Duodenal mucosa (tissue), 2 donors: ENCODE measurements around the gene BAZ2A.
A peak's percentile ranks its signal among the peaks of the same experiment; 100 is the strongest.

Source experiments
- H3K27ac ChIP-seq: one replicate; pipeline ENCODE4 v1.7.0; 2013; ENCODE audit warnings: low read depth, low read length
- H3K27me3 ChIP-seq, 2 donors: one replicate each; pipeline ENCODE4 v1.7.0; 2013; ENCODE audit warnings: low read length in 2 of 2, control low read depth in 1 of 2; ENCODE audit not compliant: insufficient read depth in 2 of 2, control insufficient read depth in 1 of 2
- H3K36me3 ChIP-seq, 2 donors: one replicate each; pipeline ENCODE4 v1.7.0; 2013; ENCODE audit warnings: low read length in 2 of 2, control low read depth in 1 of 2; ENCODE audit not compliant: insufficient read depth in 2 of 2, control insufficient read depth in 1 of 2
- H3K4me1 ChIP-seq, 2 donors: one replicate each; pipeline ENCODE4 v1.7.0; 2013; ENCODE audit warnings: low read length in 2 of 2, control low read depth in 1 of 2; ENCODE audit not compliant: insufficient read depth in 2 of 2, control insufficient read depth in 1 of 2
- H3K4me3 ChIP-seq, 2 donors: one replicate each; pipeline ENCODE4 v1.7.0; 2013; ENCODE audit warnings: low read length in 2 of 2, low read depth in 1 of 2
- H3K9ac ChIP-seq, 2 donors: one replicate each; pipeline ENCODE4 v1.7.0; 2013; ENCODE audit warnings: low read length in 2 of 2, low read depth in 1 of 2
- H3K9me3 ChIP-seq, 2 donors: one replicate each; pipeline ENCODE4 v1.7.0; 2013; ENCODE audit warnings: low read length in 2 of 2, control low read depth in 1 of 2; ENCODE audit not compliant: control insufficient read depth in 1 of 2

BAZ2A gene

GRCh38 chr12:56630180-56630632 lies at the start of gene BAZ2A:
Gene BAZ2A (minus strand): TSS chr12:56630326. CDS start chr12:56617530, 12,796 bp downstream.
- peak within 1 kb of the TSS; percentile 78 to 87 for H3K4me3 ChIP-seq
- H3K36me3 ChIP-seq: peaks cover 0 to 7% of the 10 kb centered on the region in 2 donors
- H3K27ac ChIP-seq: peak within 1 kb of the TSS; percentile 82
- peaks cover 36 to 52% of the 10 kb centered on the region in 2 donors for H3K4me1 ChIP-seq
- no peaks in the 10 kb centered on the region for H3K9me3 ChIP-seq
- peak within 1 kb of the TSS; percentile 66 to 97 for H3K9ac ChIP-seq
- H3K27me3 ChIP-seq: no peaks in the 10 kb centered on the region

- H3K4me3 ChIP-seq: no peak overlapping the region
- peaks cover 10 to 27% of the 10 kb centered on the region in 2 donors for H3K4me1 ChIP-seq
- H3K9ac ChIP-seq: no peak overlapping the region
- H3K36me3 ChIP-seq: peaks cover 0 to 22% of the 10 kb centered on the region in 2 donors
- no peaks in the 10 kb centered on the region for H3K27me3 ChIP-seq
- H3K9me3 ChIP-seq: no peaks in the 10 kb centered on the region
- no peak overlapping the region for H3K27ac ChIP-seq
These were observed 48.7 kb upstream of the BAZ2A start for GRCh38 chr12:56678852-56679251.

- Histone ChIP-seq H3K36me3 (peaks cover 0 to 23% of the 10 kb centered on the region in 2 donors), H3K4me1 (peaks cover 16 to 24% of the 10 kb centered on the region in 2 donors)
These were observed 47.6 kb upstream of the BAZ2A start for GRCh38 chr12:56677680-56678079.

GRCh38 chr12:56676851-56677580 lies 46.9 kb upstream of the BAZ2A start:
- H3K4me1 ChIP-seq: peaks cover 18 to 22% of the 10 kb centered on the region in 2 donors
- H3K36me3 ChIP-seq: peaks cover 0 to 29% of the 10 kb centered on the region in 2 donors
- no peak overlapping the region for H3K27ac ChIP-seq
- no peaks in the 10 kb centered on the region for H3K27me3 ChIP-seq
- no peak overlapping the region for H3K9ac ChIP-seq
- H3K4me3 ChIP-seq: no peak overlapping the region
- no peaks in the 10 kb centered on the region for H3K9me3 ChIP-seq

More at GRCh38 chr12:56677680-56678079, 47.6 kb upstream of the BAZ2A start:
- Histone ChIP-seq H3K9me3 (no peaks in the 10 kb centered on the region), H3K9ac (no peak overlapping the region), H3K27me3 (no peaks in the 10 kb centered on the region), H3K4me3 (no peak overlapping the region), H3K27ac (no peak overlapping the region)

GRCh38 chr12:56671608-56672007 lies 41.5 kb upstream of the BAZ2A start:
- H3K4me3 ChIP-seq: no peak overlapping the region
- H3K36me3 ChIP-seq: peaks cover 16 to 53% of the 10 kb centered on the region in 2 donors
- no peak overlapping the region for H3K27ac ChIP-seq
- H3K9ac ChIP-seq: no peak overlapping the region
- H3K9me3 ChIP-seq: no peaks in the 10 kb centered on the region
- H3K27me3 ChIP-seq: no peaks in the 10 kb centered on the region
- peaks cover 12 to 22% of the 10 kb centered on the region in 2 donors for H3K4me1 ChIP-seq

- H3K4me1 ChIP-seq: peaks cover 12 to 22% of the 10 kb centered on the region in 2 donors
- H3K9me3 ChIP-seq: no peaks in the 10 kb centered on the region
- peaks cover 20 to 57% of the 10 kb centered on the region in 2 donors for H3K36me3 ChIP-seq
- no peaks in the 10 kb centered on the region for H3K27me3 ChIP-seq
- no peak overlapping the region for H3K9ac ChIP-seq
- no peak overlapping the region for H3K27ac ChIP-seq
- H3K4me3 ChIP-seq: no peak overlapping the region
These were observed 40.7 kb upstream of the BAZ2A start for GRCh38 chr12:56670836-56671235.

- H3K36me3 ChIP-seq: peaks cover 28 to 77% of the 10 kb centered on the region in 2 donors
- H3K4me3 ChIP-seq: no peak overlapping the region
- H3K27ac ChIP-seq: no peak overlapping the region
- H3K9me3 ChIP-seq: no peaks in the 10 kb centered on the region
- peaks cover 10 to 20% of the 10 kb centered on the region in 2 donors for H3K4me1 ChIP-seq
- H3K9ac ChIP-seq: no peak overlapping the region
- H3K27me3 ChIP-seq: no peaks in the 10 kb centered on the region
These were observed 38.0 kb upstream of the BAZ2A start for GRCh38 chr12:56668197-56668457.

GRCh38 chr12:56661979-56662638 lies 32.0 kb upstream of the BAZ2A start:
- Histone ChIP-seq H3K36me3 (peaks cover 13 to 42% of the 10 kb centered on the region in 2 donors), H3K27ac (no peak overlapping the region), H3K27me3 (no peaks in the 10 kb centered on the region), H3K4me1 (no peaks in the 10 kb centered on the region), H3K9ac (no peak overlapping the region), H3K9me3 (no peaks in the 10 kb centered on the region), H3K4me3 (no peak overlapping the region)

GRCh38 chr12:56661560-56661959 lies 31.4 kb upstream of the BAZ2A start:
- H3K4me1 ChIP-seq: no peaks in the 10 kb centered on the region
- no peaks in the 10 kb centered on the region for H3K27me3 ChIP-seq
- H3K9me3 ChIP-seq: no peaks in the 10 kb centered on the region
- no peak overlapping the region for H3K9ac ChIP-seq
- peaks cover 12 to 37% of the 10 kb centered on the region in 2 donors for H3K36me3 ChIP-seq
- H3K4me3 ChIP-seq: no peak overlapping the region
- H3K27ac ChIP-seq: no peak overlapping the region

- no peak overlapping the region for H3K27ac ChIP-seq
- peaks cover 0 to 3% of the 10 kb centered on the region in 2 donors for H3K9me3 ChIP-seq
- H3K9ac ChIP-seq: no peak overlapping the region
- peaks cover 0 to 15% of the 10 kb centered on the region in 2 donors for H3K36me3 ChIP-seq
- no peaks in the 10 kb centered on the region for H3K4me1 ChIP-seq
- no peak overlapping the region for H3K4me3 ChIP-seq
- H3K27me3 ChIP-seq: no peaks in the 10 kb centered on the region
These were observed 28.8 kb upstream of the BAZ2A start for GRCh38 chr12:56658921-56659320.
